RWPE1 (cell line): ENCODE measurements around the gene RAP2A.

Source experiments
- CTCF ChIA-PET: fragments of 350-600 bp; sonication (Branson Sonifier 250); formaldehyde crosslinking; extraction: SDS; loops from one replicate; lab custom pipeline; 2021; lab: Yijun Ruan, JAX
- POLR2A ChIA-PET: fragments of 400-600 bp; formaldehyde crosslinking; extraction: SDS; loops from one replicate; lab custom pipeline; 2020; ENCODE audit warnings: antibody characterized with exemption; ENCODE audit not compliant: low non-redundant PET; lab: Yijun Ruan, JAX
- DNase-seq: peaks from one replicate; pipeline ENCODE4 v3.0.0; 2012; ENCODE audit warnings: low spot score
- H3K27ac ChIP-seq: fragments of 450-650 bp; 2 replicates; pipeline ENCODE4 v1.5.1; 2017
- TF ChIP-seq, protein P1 (sequence below): fragments of 450-650 bp; conservative IDR thresholded peaks from 2 replicates; pipeline ENCODE4 v1.5.1; 2017; ENCODE audit warnings: low read depth, mild to moderate bottlenecking

RAP2A gene

GRCh38 chr13:97387890-97388289 lies 46.1 kb upstream of the RAP2A start:
- H3K27ac ChIP-seq: no peak overlapping the region
- no peak for DNase-seq
- TF ChIP-seq, protein P1, sequence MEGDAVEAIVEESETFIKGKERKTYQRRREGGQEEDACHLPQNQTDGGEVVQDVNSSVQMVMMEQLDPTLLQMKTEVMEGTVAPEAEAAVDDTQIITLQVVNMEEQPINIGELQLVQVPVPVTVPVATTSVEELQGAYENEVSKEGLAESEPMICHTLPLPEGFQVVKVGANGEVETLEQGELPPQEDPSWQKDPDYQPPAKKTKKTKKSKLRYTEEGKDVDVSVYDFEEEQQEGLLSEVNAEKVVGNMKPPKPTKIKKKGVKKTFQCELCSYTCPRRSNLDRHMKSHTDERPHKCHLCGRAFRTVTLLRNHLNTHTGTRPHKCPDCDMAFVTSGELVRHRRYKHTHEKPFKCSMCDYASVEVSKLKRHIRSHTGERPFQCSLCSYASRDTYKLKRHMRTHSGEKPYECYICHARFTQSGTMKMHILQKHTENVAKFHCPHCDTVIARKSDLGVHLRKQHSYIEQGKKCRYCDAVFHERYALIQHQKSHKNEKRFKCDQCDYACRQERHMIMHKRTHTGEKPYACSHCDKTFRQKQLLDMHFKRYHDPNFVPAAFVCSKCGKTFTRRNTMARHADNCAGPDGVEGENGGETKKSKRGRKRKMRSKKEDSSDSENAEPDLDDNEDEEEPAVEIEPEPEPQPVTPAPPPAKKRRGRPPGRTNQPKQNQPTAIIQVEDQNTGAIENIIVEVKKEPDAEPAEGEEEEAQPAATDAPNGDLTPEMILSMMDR: no peak
- CTCF ChIA-PET: no interaction called here
- POLR2A ChIA-PET: no interaction called here

- no peak for DNase-seq
- TF ChIP-seq, protein P1: no peak
- CTCF ChIA-PET: interaction anchor here (0.5 to 0.7 kb wide), 3 partner anchors 143 to 837 kb away, joined by 3 to 6 read pairs (median 3); no protein-coding TSS in a partner anchor
- POLR2A ChIA-PET: no interaction called here
- no peak overlapping the region for H3K27ac ChIP-seq
Measured at GRCh38 chr13:97388373-97388772, 45.6 kb upstream of the RAP2A start.

DNA sequence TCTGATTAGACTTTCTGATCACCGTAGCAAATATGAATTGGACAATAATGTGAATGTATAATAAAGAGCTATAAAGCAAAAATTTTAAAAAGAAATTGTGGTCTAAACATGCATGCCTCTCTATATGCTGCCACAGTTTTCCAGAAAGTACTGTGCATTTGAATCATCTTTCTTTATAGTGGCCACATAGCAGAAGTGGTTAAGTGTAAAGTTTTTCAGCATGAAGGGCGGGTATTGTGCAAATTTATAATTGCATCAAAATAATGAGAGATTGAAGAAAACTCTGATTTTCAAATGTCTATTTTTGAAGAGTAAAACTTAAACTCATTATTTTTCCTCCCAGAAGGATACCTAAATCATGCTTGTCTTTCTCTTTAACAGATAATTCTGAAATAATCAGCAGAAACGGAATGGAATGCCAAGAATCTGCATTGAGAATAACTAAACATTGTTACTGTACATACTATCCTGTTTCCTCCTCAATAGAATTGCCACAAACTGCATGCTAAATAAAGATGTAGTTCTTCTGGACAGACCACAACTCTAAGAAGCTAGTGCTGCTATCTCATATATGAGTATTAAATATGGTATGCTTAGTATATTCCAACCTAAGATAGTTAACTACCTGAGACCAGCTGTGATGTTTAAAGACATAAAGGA lies 42.9 kb upstream of the RAP2A start:
- POLR2A ChIA-PET: interaction anchor here (0.6 kb wide), 1 partner anchor 1677 kb away, joined by 6 read pairs; no protein-coding TSS in a partner anchor
- no peak overlapping the region for H3K27ac ChIP-seq
- TF ChIP-seq, protein P1: no peak
- DNase-seq: no peak
- CTCF ChIA-PET: no interaction called here

GRCh38 chr13:97392020-97392419 lies 41.9 kb upstream of the RAP2A start:
- no peak for DNase-seq
- ChIA-PET CTCF (interaction anchor here (0.5 kb wide), 1 partner anchor 132 kb away, joined by 3 read pairs; no protein-coding TSS in a partner anchor), POLR2A (no interaction called here)
- H3K27ac ChIP-seq: no peak overlapping the region
- TF ChIP-seq, protein P1: no peak

DNA sequence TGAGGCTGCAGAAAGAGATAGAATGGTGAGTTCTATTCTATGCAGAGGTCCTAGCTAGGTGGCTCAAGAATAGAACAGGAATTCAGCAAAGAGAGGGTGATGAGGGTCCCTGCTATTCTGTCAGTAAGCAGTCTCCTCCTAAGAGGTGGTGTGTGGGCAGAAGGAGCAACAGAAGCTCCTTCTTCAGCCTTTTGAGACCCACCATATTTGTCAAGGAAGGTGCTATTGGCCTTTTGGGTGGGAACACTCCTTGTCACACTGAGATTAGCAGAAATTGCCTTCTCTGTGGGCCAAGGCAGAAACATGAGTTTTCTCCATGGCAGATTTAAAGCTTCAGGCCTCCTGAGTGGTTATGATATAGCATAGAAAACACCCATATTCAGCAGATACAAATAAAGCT lies 39.4 kb upstream of the RAP2A start:
- TF ChIP-seq, protein P1: no peak
- CTCF ChIA-PET: interaction anchor here (0.7 kb wide), 1 partner anchor 173 kb away, joined by 3 read pairs; no protein-coding TSS in a partner anchor
- no peak for DNase-seq
- POLR2A ChIA-PET: no interaction called here
- no peak overlapping the region for H3K27ac ChIP-seq

DNA sequence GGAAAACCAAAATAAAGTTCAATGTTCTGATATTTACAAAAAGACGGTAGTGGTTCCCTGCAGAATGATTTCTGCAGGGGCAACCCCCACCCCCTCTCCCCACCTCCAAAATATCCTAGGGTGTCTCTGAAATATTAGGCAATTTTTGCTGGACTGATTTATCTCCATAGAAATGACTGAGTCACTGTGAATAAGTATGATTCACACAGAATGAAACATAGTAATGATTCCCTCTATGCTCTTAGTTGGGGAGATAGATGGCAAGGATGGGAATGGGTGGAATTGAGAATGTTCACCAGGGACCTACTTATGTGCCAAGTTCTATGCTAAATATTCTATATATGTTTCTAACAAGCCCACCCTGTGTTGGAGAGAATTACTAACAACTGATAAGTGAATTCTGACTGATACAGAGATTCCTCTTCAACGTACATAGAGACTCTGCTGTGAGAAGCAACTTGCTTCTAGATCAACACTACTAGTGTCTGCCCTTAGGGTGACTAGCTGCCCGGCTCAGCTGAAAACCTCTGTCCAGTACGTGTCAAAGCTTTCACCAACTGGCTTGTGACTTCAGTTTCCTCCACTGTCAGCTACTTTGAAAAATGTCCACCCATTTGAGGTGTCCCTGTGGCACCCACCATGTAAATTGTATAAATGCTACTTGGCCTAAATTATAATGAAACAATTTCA lies 38.4 kb upstream of the RAP2A start:
- ChIA-PET CTCF (interaction anchor here (0.6 to 0.8 kb wide), 3 partner anchors 180 to 1262 kb away, joined by 3 to 7 read pairs (median 3); no protein-coding TSS in a partner anchor), POLR2A (no interaction called here)
- TF ChIP-seq, protein P1: no peak
- DNase-seq: peak; percentile 61
- H3K27ac ChIP-seq: no peak overlapping the region
